Prostate gland (tissue), 2 donors: ENCODE results near the gene SYT14.
"Not testable (repeated sequence)": the region's sequence is repeated elsewhere in the genome, so short reads cannot be mapped to it uniquely, and the experiment has no call there.

Source experiments
- POLR2A ChIP-seq: fragments of 450-650 bp; IDR thresholded peaks from one replicate; pipeline ENCODE4 v1.6.1; 2016; ENCODE audit warnings: antibody characterized with exemption, mild to moderate bottlenecking
- POLR2AphosphoS5 ChIP-seq: sonication (generic); formaldehyde crosslinking; IDR thresholded peaks from one replicate; pipeline ENCODE4 v1.6.1; 2017; ENCODE audit warnings: antibody characterized with exemption
- TF ChIP-seq, protein P1 (sequence below), 4 experiments: fragments of 200-600 bp in 2 of 4; fragments of 450-650 bp in 2 of 4; sonication (generic) in 2 of 4; IDR thresholded peaks; 1 replicate in 3 of 4; 2 replicates in 1 of 4; pipeline ENCODE4 v1.5.1; 2016 to 2019; ENCODE audit warnings: antibody characterized with exemption in 4 of 4, mild to moderate bottlenecking in 2 of 4, moderate library complexity in 2 of 4

DNA sequence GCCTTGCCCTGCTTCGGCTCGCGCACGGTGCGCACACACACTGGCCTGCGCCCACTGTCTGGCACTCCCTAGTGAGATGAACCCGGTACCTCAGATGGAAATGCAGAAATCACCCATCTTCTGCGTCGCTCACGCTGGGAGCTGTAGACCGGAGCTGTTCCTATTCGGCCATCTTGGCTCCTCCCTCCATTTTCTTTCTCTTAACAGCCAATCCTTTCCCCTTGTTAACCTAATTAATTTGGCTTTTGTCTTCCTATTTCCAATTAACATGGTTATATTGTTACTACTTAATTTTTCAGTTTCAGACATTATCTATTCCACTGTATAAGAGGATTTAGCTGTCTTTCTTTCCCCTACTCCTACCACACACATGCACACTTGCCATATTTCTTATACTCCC is 18.4 kb upstream of the SYT14 start:
- TF ChIP-seq, protein P1, sequence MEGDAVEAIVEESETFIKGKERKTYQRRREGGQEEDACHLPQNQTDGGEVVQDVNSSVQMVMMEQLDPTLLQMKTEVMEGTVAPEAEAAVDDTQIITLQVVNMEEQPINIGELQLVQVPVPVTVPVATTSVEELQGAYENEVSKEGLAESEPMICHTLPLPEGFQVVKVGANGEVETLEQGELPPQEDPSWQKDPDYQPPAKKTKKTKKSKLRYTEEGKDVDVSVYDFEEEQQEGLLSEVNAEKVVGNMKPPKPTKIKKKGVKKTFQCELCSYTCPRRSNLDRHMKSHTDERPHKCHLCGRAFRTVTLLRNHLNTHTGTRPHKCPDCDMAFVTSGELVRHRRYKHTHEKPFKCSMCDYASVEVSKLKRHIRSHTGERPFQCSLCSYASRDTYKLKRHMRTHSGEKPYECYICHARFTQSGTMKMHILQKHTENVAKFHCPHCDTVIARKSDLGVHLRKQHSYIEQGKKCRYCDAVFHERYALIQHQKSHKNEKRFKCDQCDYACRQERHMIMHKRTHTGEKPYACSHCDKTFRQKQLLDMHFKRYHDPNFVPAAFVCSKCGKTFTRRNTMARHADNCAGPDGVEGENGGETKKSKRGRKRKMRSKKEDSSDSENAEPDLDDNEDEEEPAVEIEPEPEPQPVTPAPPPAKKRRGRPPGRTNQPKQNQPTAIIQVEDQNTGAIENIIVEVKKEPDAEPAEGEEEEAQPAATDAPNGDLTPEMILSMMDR (IDR thresholded peaks at IDR 0.05) = not testable (repeated sequence)
- TF ChIP-seq POLR2A, POLR2AphosphoS5: not testable (repeated sequence)
